Lung (tissue), 12 donors: ENCODE results near the gene CORO1C. TPM values are rescaled to one million over a fixed set of nuclear protein-coding genes. Genes with fewer than 3 reads are reported as not detected.

ENCODE experiments used
- ATAC-seq: fragments of 200-7000 bp; cut with Tn5 transposase; one replicate; pipeline ENCODE4 v1.9.1; 2020; ENCODE audit warnings: moderate number of reproducible peaks; ENCODE audit not compliant: insufficient read depth, low FRiP score
- DNase-seq, 3 donors: peaks; one replicate each; pipeline ENCODE4 v3.0.0-alpha.2; 2013 to 2017
- H3K27ac ChIP-seq, 2 donors: one replicate each; pipeline ENCODE4 v1.5.1; 2013; ENCODE audit warnings: mild to moderate bottlenecking in 2 of 2, moderate library complexity in 2 of 2, control low read depth in 1 of 2, inconsistent platforms in 1 of 2, low read depth in 1 of 2, low read length in 1 of 2
- H3K27me3 ChIP-seq, 3 donors: one replicate each; pipeline ENCODE4 v1.5.1; 2013; ENCODE audit warnings: low read length in 2 of 3; ENCODE audit not compliant: control insufficient read depth in 3 of 3, insufficient read depth in 3 of 3
- H3K36me3 ChIP-seq, 4 donors: one replicate each; pipeline ENCODE4 v1.5.1; 2013; ENCODE audit warnings: low read length in 4 of 4, mild to moderate bottlenecking in 1 of 4, moderate library complexity in 1 of 4; ENCODE audit not compliant: control insufficient read depth in 4 of 4, insufficient read depth in 4 of 4
- H3K4me1 ChIP-seq, 5 donors: one replicate each; pipeline ENCODE4 v1.5.1; 2013; ENCODE audit warnings: low read length in 5 of 5, mild to moderate bottlenecking in 2 of 5, moderate library complexity in 1 of 5; ENCODE audit not compliant: control insufficient read depth in 5 of 5, insufficient read depth in 5 of 5
- H3K4me3 ChIP-seq: one replicate; pipeline ENCODE4 v1.5.1; 2013; ENCODE audit warnings: mild to moderate bottlenecking, control low read depth, moderate library complexity
- H3K9ac ChIP-seq, 2 donors: one replicate each; pipeline ENCODE4 v1.5.1; 2013; ENCODE audit warnings: low read length in 2 of 2, control low read depth in 1 of 2; ENCODE audit not compliant: insufficient read depth in 1 of 2
- H3K9me3 ChIP-seq, 4 donors: one replicate each; pipeline ENCODE4 v1.5.1; 2013; ENCODE audit warnings: low read length in 3 of 4, mild to moderate bottlenecking in 1 of 4, moderate library complexity in 1 of 4; ENCODE audit not compliant: control insufficient read depth in 4 of 4, insufficient read depth in 3 of 4
- CTCF ChIP-seq: IDR thresholded peaks from 2 replicates; pipeline ENCODE4 v1.5.1; 2012; ENCODE audit warnings: mild to moderate bottlenecking; ENCODE audit errors: control extremely low read depth, extremely low read depth
- WGBS, 2 donors: extraction: QIAGEN DNeasy Blood & Tissue Kit; methylation state at CpG; one replicate each; pipeline ENCODE4 v1.1.7; 2013; 5-methylcytosine and 5-hydroxymethylcytosine counted together
- polyA plus RNA-seq, 2 donors: library from polyadenylated mRNA; stranded (reverse); fragments of 200-250 nt; gene quantifications; one replicate each; pipeline ENCODE4 v1.2.1, GENCODE V29; 2013
- total RNA-seq, 2 donors: library from RNA; depleted of rRNA in 1 of 2; stranded (reverse); fragments of >200 nt in 1 of 2; gene quantifications; one replicate each; pipeline ENCODE4 v1.2.1, GENCODE V29; 2014 to 2021
- donor health status: control.
- donor health status: control.
- donor health status: Bipolar disorder and iron deficiency.
- donor health status: healthy.
- donor health status: DM: yes; HTN: yes; CAD: no.

The CORO1C gene
- total and polyA plus RNA-seq, 4 donors = 36.4 to 227 (median 105) TPM

DNA sequence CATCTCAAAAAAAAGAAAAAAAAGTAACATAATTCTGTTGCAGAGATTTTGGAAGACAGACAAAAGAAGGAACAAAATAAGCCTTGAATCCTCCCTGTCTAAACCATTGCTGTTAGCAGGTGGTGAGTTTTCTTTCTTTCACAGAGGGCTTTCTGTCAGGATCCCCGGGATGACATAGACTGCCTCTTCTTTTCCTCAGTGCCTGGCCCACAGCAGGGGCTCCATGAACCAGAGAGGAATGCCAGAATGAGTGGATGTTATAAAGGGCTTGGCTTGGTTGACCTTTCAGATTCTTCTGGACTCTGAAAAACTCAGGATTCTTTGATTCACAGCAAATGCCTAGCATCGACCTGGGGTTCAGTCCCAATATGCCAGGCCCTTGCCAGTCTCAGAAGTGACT is 45.8 kb upstream of the CORO1C start:
- no peak for ATAC-seq
- Histone ChIP-seq H3K36me3 (no peaks in the 10 kb centered on the region), H3K27ac (no peak overlapping the region), H3K27me3 (no peaks in the 10 kb centered on the region), H3K4me3 (no peak overlapping the region), H3K9ac (no peak overlapping the region), H3K4me1 (peaks cover 9 to 13% (median 11%) of the 10 kb centered on the region in 5 donors), H3K9me3 (peaks cover 0 to 2% (median 0%) of the 10 kb centered on the region in 4 donors)
- WGBS, 2 donors = 79 to 87% methylated on average over 2 of the region's 2 CpGs
- no peak for TF ChIP-seq CTCF
- no peak for DNase-seq

GRCh38 chr12:108773798-108774788 is 42.8 kb upstream of the CORO1C start:
- Histone ChIP-seq H3K4me1 (peaks cover 6 to 10% (median 9%) of the 10 kb centered on the region in 5 donors), H3K9ac (peak overlapping the region in 1 of 2 donors; percentile 23), H3K27me3 (peaks cover 0 to under 1% (median 0%) of the 10 kb centered on the region in 3 donors), H3K4me3 (no peak overlapping the region), H3K27ac (peak overlapping the region; percentile 25 to 82), H3K9me3 (peaks cover 0 to 2% (median 0%) of the 10 kb centered on the region in 4 donors), H3K36me3 (no peaks in the 10 kb centered on the region)
- peak; percentile 80 to 84 (median 82) for DNase-seq
- TF ChIP-seq CTCF = no peak
- 51 to 56% methylated on average over 23 of the region's 23 CpGs for WGBS, 2 donors
- peak; percentile 70 for ATAC-seq

DNA sequence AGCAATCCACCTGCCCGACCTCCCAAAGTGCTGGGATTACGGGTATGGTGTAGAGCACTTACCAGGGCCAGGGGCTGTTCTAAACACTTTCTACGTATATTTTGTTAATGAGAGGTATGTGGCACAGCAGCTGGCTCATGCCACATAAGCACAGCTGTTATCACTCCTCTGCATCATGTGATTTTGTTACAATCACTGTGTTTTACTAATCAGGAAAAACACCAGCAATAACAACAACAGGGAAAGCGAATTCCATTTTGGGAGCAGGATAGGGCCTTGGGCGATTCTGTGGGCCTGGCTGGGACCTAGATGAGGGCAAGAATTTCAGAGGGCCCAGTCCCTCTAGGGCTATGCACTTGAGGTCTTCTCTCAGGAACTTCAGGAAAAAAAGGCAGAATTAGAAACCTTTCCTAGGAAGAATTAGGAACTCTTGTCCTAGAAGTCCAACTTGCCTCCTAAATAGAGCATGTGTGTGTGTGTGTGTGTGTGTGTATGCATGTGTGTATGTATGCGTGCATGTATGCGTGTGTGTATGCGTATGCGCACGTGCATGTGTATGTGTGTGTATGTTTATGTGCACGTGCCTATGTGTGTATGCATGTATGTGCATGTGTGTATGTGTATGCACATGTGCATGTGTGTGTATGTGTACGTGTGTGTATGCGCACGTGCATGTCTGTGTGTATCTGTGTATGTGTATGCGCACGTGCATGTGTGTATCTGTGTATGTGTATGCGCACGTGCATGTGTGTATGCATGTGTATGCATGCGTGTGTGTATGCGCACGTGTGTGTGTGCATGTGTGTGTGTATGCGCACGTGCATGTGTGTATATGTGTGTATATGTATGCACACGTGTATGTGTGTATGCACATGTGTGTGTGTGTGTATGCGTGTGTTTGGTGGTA is 41.8 kb upstream of the CORO1C start:
- ATAC-seq (no peak), DNase-seq (peak in 1 of 3 donors; percentile 25)
- TF ChIP-seq CTCF = no peak
- H3K27ac ChIP-seq = peak overlapping the region in 1 of 2 donors; percentile 27
- peaks cover 6 to 16% (median 9%) of the 10 kb centered on the region in 5 donors for H3K4me1 ChIP-seq
- 88 to 91% methylated on average over 25 of the region's 25 CpGs for WGBS, 2 donors
- H3K4me3 ChIP-seq = no peak overlapping the region
- H3K36me3 ChIP-seq = no peaks in the 10 kb centered on the region
- peak overlapping the region in 1 of 2 donors; percentile 23 for H3K9ac ChIP-seq
- peaks cover 0 to 3% (median 0%) of the 10 kb centered on the region in 3 donors for H3K27me3 ChIP-seq
- peaks cover 0 to 2% (median 0%) of the 10 kb centered on the region in 4 donors for H3K9me3 ChIP-seq
